Stimulated activated CD8-positive, alpha-beta memory T cell treated with anti-CD3 and anti-CD28 coated beads, Interleukin-7, amount 100 ng/mL, for 1 hour (primary cell): ENCODE results near the gene PPP1R8.
A peak's percentile ranks its signal among the peaks of the same experiment; 100 is the strongest.

Experiments
- DNase-seq, 2 donors: peaks; one replicate each; pipeline ENCODE4 v3.0.0-alpha.2; 2020; ENCODE audit warnings: low read depth in 2 of 2

The PPP1R8 gene

GRCh38 chr1:27872059-27872801 lies 41.6 kb downstream of the PPP1R8 start, which contains the start of gene THEMIS2:
THEMIS2 (plus strand) TSS chr1:27872544; CDS start chr1:27872572, 28 bp downstream.
- peak; percentile 55 to 67 for DNase-seq

DNA sequence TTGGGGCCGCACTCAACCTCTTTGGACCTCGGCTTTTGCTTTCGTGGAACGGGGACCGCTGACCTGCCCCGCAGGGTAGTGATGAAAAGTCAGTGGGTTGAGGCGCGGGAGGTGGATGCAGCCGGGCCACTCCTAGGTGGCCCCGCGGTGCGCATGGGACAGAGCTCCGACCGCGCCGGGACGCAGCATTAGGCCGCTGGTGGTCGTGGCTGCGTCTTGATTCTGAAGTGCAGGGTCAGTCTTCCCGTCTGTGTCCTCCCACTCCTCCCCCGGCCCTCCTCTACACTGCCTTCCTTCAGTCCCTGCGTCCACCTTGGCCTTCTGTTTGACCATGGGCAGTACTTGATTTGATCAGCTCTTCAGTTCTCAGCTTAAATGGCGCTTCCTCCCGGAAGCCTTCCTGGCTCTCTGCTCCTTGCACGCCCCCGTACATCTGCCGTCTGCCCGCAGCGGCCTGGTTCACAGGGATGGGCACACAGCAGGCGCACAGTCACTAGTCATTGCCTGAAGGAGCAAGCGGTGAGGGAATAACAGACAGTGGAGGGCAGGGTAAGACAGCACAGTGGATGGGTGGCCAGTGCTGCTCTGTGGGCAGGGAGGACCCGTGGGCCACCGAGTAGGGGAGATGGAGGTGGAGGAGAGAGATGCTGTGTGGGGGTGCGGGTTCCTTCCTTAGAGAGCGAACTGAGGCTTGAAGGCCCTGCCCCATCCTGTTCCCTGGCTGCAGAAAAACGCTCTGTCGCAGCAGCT lies 42.4 kb downstream of the PPP1R8 start:
- no peak for DNase-seq

DNA sequence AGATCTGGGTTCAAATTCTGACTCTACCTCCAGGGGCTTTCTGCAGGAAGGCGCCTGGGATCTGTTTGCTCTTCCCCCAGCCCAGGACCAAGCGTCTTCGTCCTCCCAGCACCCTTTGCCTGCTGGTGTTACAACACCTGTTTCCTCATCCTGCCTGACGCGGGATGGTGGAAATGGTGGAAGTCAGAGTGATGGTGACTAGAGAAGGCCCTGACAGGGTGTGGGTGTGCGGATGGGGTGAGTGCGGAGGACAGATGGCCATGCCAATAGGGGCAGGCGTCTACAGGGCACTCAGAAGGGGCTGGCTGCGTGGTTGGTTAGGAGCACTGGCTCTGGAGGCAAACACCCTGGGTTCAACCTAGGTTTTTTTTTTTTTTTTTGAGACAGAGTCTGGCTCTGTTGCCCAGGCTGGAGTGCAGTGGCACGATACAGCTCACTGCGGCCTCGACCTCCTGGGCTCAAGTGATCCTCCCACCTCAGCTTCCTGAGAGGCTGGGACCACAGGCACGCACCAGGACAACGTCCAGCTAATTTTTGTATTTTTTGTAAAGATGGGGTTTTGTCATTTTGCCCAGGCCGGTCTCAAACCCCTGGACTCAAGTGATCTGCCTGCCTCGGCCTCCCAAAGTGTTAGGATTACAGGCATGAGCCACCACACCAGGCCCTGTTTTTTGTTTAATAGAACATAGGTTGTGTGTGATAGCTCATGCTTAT lies 43.2 kb downstream of the PPP1R8 start:
- DNase-seq, result no peak

DNA sequence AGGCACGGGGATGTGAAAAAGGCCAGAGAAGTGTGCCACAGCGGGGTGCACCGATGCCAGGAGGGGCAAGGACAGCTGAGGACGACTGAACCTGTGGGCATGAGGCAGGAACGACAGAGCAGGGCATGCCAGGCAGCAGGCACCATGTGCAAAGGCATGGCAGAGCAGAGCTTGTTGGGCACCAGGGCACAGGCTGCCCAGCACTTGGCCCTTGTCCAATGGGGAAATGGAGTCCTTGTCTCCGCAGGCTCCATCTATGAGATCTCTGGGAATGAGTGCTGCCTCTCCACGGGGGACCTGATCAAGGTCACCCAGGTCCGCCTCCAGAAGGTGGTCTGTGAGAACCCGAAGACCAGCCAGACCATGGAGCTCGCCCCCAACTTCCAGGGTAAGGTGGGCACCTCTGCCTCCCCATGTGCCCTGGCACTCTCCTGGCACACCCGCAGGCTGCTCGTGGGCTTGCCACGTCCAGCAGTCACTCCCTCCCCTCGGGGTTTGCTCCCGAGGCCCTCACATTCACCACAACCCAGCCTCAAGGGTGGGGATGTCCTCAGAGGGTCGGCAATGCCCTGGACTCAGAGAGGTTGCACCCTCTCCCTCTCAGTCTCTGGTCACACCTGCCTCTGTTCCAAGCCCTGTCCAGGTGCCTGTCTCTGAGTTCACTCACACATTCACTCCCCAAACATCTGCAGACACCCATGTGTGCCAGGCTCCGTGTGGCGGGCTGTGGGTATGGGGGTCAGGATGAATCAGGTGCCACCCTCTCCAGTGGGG lies 45.9 kb downstream of the PPP1R8 start:
- no peak for DNase-seq

GRCh38 chr1:27877115-27877416 lies 46.5 kb downstream of the PPP1R8 start:
- DNase-seq, result no peak

DNA sequence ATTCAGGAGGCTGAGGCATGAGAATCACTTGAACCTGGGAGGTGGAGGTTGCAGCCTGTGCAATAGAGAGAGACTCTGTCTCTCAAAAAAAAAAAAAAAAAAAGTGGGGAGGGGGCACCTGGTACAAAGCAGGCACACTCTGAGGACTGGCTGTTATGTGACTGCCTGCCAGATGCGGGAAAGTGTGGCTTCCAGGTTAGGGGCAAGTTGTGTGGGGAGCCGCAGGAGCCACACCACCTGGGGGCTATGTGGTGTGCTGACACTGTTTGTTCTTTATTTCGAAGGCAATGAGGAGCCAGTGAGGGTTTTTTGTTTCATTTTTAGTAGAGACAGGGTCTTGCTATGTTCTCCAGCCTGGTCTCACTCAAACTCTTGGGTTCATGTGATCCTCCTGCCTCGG lies 47.5 kb downstream of the PPP1R8 start:
- no peak for DNase-seq

DNA sequence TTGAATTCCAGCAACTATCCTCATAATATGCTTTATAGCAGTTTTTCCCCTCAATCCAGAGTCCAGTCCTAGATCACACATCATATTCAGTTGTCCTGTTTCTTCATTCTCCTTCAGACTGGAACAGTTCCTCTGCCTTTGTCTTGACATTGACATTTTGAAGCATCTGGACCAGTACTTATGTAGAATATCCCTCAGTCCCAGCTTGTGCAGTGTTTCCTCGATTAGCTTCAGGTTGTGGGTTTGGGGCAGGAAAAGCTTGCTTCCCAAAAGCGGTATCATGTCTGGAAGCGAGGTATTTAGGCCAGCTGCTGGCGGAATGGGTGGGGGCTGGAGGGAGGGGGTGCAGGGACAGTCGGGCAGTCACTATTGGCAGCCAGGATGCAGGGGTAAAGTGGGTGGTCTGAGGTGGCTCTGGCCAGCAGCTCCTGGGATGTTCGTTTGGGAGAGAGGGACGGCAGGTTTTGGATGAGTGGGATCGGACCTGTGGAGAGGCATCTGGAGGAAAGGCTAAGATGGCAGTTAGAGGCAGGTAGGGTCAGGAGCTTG lies 48.3 kb downstream of the PPP1R8 start:
- DNase-seq, result no peak

DNA sequence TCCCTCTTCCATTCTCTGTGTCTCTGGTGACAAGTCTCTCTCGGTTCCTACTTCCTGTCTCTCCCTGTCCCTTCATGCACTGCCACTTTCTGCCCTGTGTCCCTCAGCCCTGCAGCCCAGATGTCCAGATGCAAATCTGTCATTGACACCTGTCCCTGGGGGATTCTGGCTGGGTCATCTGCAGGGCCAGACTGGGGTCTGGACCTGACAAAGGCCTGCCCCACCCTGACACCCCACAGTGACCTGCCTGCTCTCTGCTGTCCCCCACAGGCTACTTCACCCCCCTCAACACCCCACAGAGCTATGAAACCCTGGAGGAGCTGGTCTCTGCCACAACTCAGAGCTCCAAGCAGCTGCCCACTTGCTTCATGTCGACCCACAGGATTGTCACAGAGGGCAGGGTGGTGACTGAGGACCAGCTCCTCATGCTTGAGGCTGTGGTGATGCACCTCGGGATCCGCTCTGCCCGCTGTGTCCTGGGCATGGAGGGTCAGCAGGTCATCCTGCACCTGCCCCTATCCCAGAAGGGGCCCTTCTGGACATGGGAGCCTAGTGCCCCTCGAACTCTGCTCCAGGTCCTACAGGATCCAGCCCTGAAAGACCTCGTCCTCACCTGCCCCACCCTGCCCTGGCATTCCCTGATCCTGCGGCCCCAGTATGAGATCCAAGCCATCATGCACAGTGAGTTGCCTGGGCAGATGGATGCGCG lies 48.9 kb downstream of the PPP1R8 start:
- no peak for DNase-seq

DNA sequence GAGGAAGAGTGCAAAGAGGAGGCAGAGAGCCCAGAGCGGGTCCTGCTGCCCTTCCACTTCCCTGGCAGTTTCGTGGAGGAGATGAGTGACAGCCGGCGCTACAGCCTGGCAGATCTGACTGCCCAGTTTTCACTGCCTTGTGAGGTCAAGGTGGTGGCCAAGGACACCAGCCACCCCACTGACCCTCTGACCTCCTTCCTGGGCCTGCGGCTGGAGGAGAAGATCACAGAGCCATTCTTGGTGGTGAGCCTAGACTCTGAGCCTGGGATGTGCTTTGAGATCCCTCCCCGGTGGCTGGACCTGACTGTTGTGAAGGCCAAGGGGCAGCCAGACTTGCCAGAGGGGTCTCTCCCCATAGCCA lies 51.9 kb downstream of the PPP1R8 start:
- DNase-seq, result no peak

DNA sequence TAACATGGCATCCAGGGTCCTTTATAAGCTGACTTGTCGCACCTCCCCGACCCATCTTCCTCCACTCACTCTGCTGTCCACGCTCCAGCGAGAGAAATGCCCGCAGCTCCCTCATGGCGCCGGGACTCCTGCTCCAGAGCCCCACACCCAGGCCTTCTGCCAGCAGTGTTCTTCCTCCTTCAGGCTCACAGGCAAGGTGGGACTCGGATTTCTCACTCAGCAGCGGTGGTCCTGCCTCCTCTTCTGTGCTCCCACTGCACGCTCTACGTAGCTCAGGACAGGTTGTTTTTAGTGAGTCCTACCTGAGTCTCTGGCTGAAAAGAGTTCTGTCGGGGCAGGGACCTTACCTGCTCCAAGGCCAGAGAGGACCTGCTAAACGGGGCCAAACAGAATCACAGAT lies 53.0 kb downstream of the PPP1R8 start:
- DNase-seq, result no peak

- DNase-seq, result no peak
These were observed 53.7 kb downstream of the PPP1R8 start for GRCh38 chr1:27884006-27884954.

DNA sequence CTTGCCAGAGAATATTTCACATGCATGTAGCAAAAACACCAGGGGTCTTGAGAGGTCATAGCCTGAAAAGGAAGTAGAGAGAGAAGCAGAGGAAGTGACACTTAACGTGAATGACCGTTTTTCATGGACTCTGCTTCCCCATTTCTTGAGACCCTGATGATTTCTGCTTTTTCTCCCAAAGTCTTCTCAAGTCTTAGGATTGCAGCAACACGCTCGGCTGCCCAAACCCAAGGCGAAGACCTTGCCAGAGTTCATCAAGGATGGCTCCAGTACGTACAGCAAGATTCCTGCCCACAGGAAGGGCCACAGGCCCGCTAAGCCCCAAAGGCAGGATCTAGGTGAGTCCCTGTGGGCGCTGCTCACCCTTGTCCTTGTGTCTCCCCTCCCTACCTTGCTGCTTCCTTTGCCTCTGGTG lies 54.5 kb downstream of the PPP1R8 start:
- DNase-seq, result no peak

DNA sequence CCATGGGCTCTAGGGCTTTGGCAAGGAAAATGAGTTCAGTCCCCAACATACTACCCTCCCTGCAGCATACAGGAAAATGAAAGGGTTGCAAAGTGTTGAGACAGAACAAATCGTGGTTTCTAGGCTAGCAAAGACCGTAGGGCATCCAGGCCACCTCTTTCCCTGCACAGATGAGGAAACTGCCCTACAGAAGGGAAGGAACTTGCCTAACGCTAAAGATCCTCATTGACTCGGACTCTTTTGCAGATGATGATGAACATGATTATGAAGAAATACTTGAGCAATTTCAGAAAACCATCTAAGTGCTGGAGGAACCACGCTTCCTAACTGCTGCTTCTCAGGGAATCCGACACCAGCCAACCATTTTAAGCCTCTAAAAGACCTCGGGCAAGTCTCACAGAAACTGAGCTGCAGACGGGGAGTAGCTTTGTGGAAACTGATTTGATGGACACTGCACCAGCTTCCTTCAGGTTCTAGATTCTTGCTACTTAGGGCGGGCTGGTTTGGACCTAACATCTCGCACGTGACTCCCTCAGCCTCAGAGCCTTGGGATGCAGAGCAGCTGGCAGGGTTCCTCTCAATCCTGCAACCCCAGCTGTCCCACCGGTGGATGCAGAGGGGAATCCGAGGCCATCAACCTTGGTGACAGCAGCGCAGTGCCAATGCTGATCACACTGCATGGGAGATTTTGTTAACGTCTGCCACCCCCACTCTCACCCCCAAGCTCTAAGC lies 55.2 kb downstream of the PPP1R8 start:
- no peak for DNase-seq

DNA sequence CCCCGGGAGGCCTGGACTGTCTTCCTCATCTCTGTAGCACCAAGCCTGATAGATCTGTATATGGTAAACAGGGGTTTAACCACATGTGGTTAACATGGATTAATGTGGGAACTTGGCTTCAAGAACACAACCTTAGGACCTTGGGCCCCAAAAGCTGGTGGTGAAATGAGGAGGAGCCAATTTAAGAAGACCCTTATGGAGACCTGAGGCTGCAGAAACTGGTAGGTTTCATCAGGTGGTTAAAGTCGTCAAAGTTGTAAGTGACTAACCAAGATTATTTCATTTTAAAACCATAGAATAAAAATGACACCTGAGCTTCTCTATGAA lies 55.7 kb downstream of the PPP1R8 start:
- no peak for DNase-seq

GRCh38 chr1:27886744-27887143 lies 56.2 kb downstream of the PPP1R8 start:
- no peak for DNase-seq

DNA sequence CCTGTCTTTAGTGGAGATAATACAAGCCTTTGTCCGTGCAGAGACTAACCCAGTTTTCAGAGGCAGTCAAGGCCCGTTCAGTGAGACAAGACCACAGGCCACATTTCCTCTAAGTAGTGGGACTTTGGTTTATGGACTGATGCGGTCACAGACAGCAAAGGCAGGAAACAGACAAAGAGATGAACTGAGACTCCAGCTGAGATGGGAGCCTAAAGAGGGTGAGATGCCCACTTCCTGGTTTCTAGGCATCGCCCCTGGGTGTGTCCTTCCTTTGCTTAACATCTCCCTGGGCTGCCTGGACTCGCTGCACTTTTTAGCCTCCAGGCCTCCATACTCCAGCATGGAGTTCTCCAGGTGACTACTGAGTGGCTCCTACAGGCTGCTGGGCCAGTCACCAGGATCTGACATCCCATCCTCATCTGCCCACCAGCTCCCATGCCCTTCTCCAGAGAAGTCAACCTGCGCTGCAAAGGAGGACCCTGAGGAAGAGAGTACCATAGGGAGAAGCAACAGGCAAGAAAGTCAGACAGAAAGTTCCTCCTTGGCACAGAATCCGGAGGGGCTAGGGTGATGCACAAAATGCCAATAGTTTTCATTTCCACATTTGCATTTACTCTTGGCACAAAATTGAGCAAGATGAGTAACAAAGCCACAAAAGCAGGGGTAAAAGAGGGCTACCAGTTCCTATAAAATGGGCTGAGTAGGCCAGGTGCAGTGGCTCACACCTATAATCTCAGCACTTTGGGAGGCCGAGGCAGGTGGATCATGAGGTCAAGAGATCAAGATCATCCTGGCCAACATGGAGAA lies 56.8 kb downstream of the PPP1R8 start:
- DNase-seq, result no peak

GRCh38 chr1:27889506-27889905 lies 58.9 kb downstream of the PPP1R8 start:
- no peak for DNase-seq

DNA sequence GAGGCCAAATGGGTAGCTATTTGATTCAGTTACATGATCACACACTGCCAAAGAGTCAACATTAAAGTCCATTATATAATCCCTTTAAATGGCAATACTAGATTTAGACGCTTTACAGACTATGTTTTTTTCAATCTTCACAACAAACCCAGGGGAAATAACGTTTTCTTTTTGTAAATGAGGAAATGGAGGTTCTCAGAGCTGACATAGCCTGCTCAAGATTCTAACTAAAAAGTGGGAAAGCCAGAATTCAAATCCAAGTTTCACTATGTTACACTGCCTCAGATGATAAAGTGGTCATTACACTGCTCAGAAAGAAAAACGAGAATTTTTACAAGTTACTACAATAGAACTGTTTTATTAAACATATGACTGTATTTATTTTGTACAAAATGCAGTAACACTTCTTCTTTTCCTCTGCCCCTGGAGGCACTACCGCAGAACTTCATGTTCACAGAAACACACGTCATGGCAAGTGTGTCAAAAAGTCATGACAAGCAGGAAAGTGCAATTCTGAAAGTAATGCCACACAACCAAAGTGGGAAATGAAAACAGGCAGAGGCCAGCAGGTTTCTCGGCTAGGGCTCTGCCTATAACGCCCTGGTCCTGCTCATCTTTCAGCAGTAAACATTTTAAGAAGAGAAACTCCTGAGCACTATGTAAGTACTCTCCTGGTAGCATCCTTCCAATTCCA lies 60.8 kb downstream of the PPP1R8 start:
- no peak for DNase-seq
